T-helper 2 cell treated with Interferon-gamma antibody and Interleukin-4, amounts not matched to agents 100 ng/mL and 5 ng/mL, for 36 hours (primary cell): ENCODE results near the gene CRTAP. TPM values are rescaled to one million over a fixed set of nuclear protein-coding genes. Genes with fewer than 3 reads are reported as not detected.
"Not testable (repeated sequence)": the region's sequence is repeated elsewhere in the genome, so short reads cannot be mapped to it uniquely, and the experiment has no call there.

Experiments used
- intact Hi-C: fragments of 100-400 bp; cut with micrococcal nuclease; formaldehyde crosslinking; loops from one replicate; pipeline ENCODE4 v1.15.1; 2023
- total RNA-seq: library from RNA; stranded (reverse); gene quantifications from 2 replicates; pipeline ENCODE4 v1.2.3, GENCODE V29; 2022

The CRTAP gene
- total RNA-seq, 1 donor from 2014 or later = 43.7 TPM

- intact Hi-C loops = loop anchor here (10.0 kb wide), 1 partner anchor 83 kb away; no protein-coding TSS in a partner anchor
Measured at GRCh38 chr3:33171580-33171979, 57.8 kb downstream of the CRTAP start.

- intact Hi-C loops = loop anchor here (10.0 kb wide), 1 partner anchor 82 kb away; no protein-coding TSS in a partner anchor
Measured at GRCh38 chr3:33173103-33173502, 59.3 kb downstream of the CRTAP start.

GRCh38 chr3:33173672-33174071, 59.9 kb downstream of the CRTAP start:
- intact Hi-C loops = loop anchor here (10.0 kb wide), 1 partner anchor 81 kb away; no protein-coding TSS in a partner anchor

GRCh38 chr3:33174095-33174494, 60.3 kb downstream of the CRTAP start:
- intact Hi-C loops = loop anchor here (10.0 kb wide), 1 partner anchor 81 kb away; no protein-coding TSS in a partner anchor

GRCh38 chr3:33174711-33175414, 61.0 kb downstream of the CRTAP start:
- intact Hi-C loops = loop anchor here (10.0 kb wide), 1 partner anchor 80 kb away; no protein-coding TSS in a partner anchor

- intact Hi-C loops = loop anchor here (10.0 kb wide), 1 partner anchor 76 kb away; no protein-coding TSS in a partner anchor
Measured at GRCh38 chr3:33179132-33179531, 65.3 kb downstream of the CRTAP start.

GRCh38 chr3:33181229-33181628, 67.4 kb downstream of the CRTAP start:
- intact Hi-C loops = no loop called here

- intact Hi-C loops = not testable (repeated sequence)
Measured at GRCh38 chr3:33181641-33182040, 67.8 kb downstream of the CRTAP start.

- intact Hi-C loops = no loop called here
Measured at GRCh38 chr3:33184863-33185262, 71.0 kb downstream of the CRTAP start.

GRCh38 chr3:33186524-33187367, 72.9 kb downstream of the CRTAP start:
- intact Hi-C loops = no loop called here

- intact Hi-C loops = no loop called here
Measured at GRCh38 chr3:33187368-33187634, 73.5 kb downstream of the CRTAP start.

- intact Hi-C loops = no loop called here
Measured at GRCh38 chr3:33194303-33194702, 80.5 kb downstream of the CRTAP start.

- intact Hi-C loops = no loop called here
Measured at GRCh38 chr3:33196538-33196937, 82.7 kb downstream of the CRTAP start.

Other genes starting within 250 kb of the CRTAP start
- 175 and 177 TPM in 2 replicates for gene CCR4, start 162.4 kb upstream of the CRTAP start, total RNA-seq
- gene GLB1, start 16.9 kb upstream of the CRTAP start, total RNA-seq = 52.8 and 54.3 TPM in 2 replicates
- 15.8 and 16.0 TPM in 2 replicates for gene TMPPE, start 16.9 kb upstream of the CRTAP start, total RNA-seq
- gene SUSD5, start 104.8 kb downstream of the CRTAP start, total RNA-seq = not detected in 2 replicates
- not detected in 2 replicates for gene FBXL2, start 163.4 kb downstream of the CRTAP start, total RNA-seq